Kidney (tissue), 14 donors: ENCODE data around the gene SCN3A. TPM values are rescaled to one million over a fixed set of nuclear protein-coding genes. Genes with fewer than 3 reads are reported as not detected.

Source experiments
- DNase-seq, 5 donors: peaks; one replicate each; pipeline ENCODE4 v3.0.0-alpha.2; 2013 to 2020
- FAIRE-seq: peaks from 2 replicates; lab custom pipeline; 2012; peaks lifted over from hg19 to GRCh38; lab: Jason Lieb, UNC
- H3K27ac ChIP-seq, 2 donors: one replicate each; pipeline ENCODE4 v1.7.0; 2013; ENCODE audit warnings: low read depth in 2 of 2, low read length in 2 of 2, inconsistent platforms in 1 of 2
- H3K27me3 ChIP-seq: one replicate; pipeline ENCODE4 v1.7.1; 2013; ENCODE audit warnings: low read length, inconsistent platforms; ENCODE audit not compliant: control insufficient read depth, insufficient read depth
- H3K36me3 ChIP-seq, 3 donors: one replicate each; pipeline versions ENCODE4 v1.7.0 to v1.7.1; 2013; ENCODE audit warnings: low read length in 3 of 3, control low read depth in 1 of 3, inconsistent platforms in 1 of 3; ENCODE audit not compliant: insufficient read depth in 3 of 3, control insufficient read depth in 2 of 3
- H3K4me1 ChIP-seq, 3 donors: one replicate each; pipeline versions ENCODE4 v1.7.0 to v1.7.1; 2013; ENCODE audit warnings: low read length in 3 of 3, inconsistent platforms in 1 of 3, low read depth in 1 of 3; ENCODE audit not compliant: control insufficient read depth in 2 of 3, insufficient read depth in 2 of 3
- H3K4me3 ChIP-seq, 3 donors: one replicate each; pipeline versions ENCODE4 v1.7.0 to v1.8.1; 2013; ENCODE audit warnings: low read length in 3 of 3, control low read depth in 1 of 3, inconsistent platforms in 1 of 3
- H3K9ac ChIP-seq, 3 donors: one replicate each; pipeline versions ENCODE4 v1.7.0 to v1.7.1; 2013; ENCODE audit warnings: low read length in 3 of 3, control low read depth in 1 of 3, inconsistent platforms in 1 of 3
- H3K9me3 ChIP-seq, 3 donors: one replicate each; pipeline versions ENCODE4 v1.7.0 to v1.7.1; 2013; ENCODE audit warnings: low read length in 3 of 3, control low read depth in 1 of 3, inconsistent platforms in 1 of 3; ENCODE audit not compliant: control insufficient read depth in 2 of 3, insufficient read depth in 1 of 3
- CTCF ChIP-seq: IDR thresholded peaks from 3 replicates; pipeline ENCODE4 v1.5.1; 2012; ENCODE audit warnings: mild to moderate bottlenecking, moderate library complexity, borderline replicate concordance; ENCODE audit not compliant: insufficient read depth; ENCODE audit errors: extremely low read depth
- intact Hi-C: fragments of 100-400 bp; cut with DNase I; formaldehyde crosslinking; loops from one replicate; pipeline ENCODE4 v1.11.1; 2022
- polyA plus RNA-seq: library from polyadenylated mRNA; stranded (reverse); fragments of 350-450 nt; fragmentation: Illumina TruSeq; extraction: RNeasy Lipid Tissue Mini Kit (QIAGEN cat#74804); gene quantifications from one replicate; pipeline ENCODE4 v1.2.3, GENCODE V29; 2014; ENCODE audit warnings: low read depth, low replicate concordance; ENCODE audit not compliant: insufficient read depth
- total RNA-seq: library from RNA; stranded (reverse); fragmentation: NEBNext Ultra II Directional; extraction: Animal tissue kit (Norgen Biotek cat#: 25700); gene quantifications from one replicate; pipeline ENCODE4 v1.2.1, GENCODE V29; 2021
- donor health status: control.
- donor health status: control.
- donor health status: control.
- donor health status: control.
- donor health status: control.
- donor health status: DM: yes; HTN: yes; CAD: no.
- donor health status: Normal renal cell carcinoma (clear cell type).

SCN3A gene
- total and polyA plus RNA-seq, 2 donors from 2014 or later, result 0.11 to 6.3 TPM

- FAIRE-seq, result no peak
- no peaks in the 10 kb centered on the region for H3K36me3 ChIP-seq
- no peak for DNase-seq
- H3K4me3 ChIP-seq, result no peak overlapping the region
- TF ChIP-seq CTCF, result no peak
- intact Hi-C loops, result no loop called here
- H3K9ac ChIP-seq, result no peak overlapping the region
- H3K27me3 ChIP-seq, result no peaks in the 10 kb centered on the region
- no peaks in the 10 kb centered on the region for H3K9me3 ChIP-seq
- no peak overlapping the region for H3K27ac ChIP-seq
- H3K4me1 ChIP-seq, result no peaks in the 10 kb centered on the region
Observed at GRCh38 chr2:165141601-165142354, 62.1 kb downstream of the SCN3A start.

- no peak overlapping the region for H3K4me3 ChIP-seq
- no peak overlapping the region for H3K9ac ChIP-seq
- intact Hi-C loops, result no loop called here
- no peak overlapping the region for H3K27ac ChIP-seq
- DNase-seq, result no peak
- H3K9me3 ChIP-seq, result no peaks in the 10 kb centered on the region
- FAIRE-seq, result no peak
- no peak for TF ChIP-seq CTCF
- peaks cover 0 to 4% (median 3%) of the 10 kb centered on the region in 3 donors for H3K4me1 ChIP-seq
- H3K36me3 ChIP-seq, result no peaks in the 10 kb centered on the region
- H3K27me3 ChIP-seq, result no peaks in the 10 kb centered on the region
Observed at GRCh38 chr2:165126244-165126643, 77.6 kb downstream of the SCN3A start.

GRCh38 chr2:165122521-165122920 is 81.3 kb downstream of the SCN3A start:
- H3K27me3 ChIP-seq, result no peaks in the 10 kb centered on the region
- no peak overlapping the region for H3K9ac ChIP-seq
- H3K36me3 ChIP-seq, result no peaks in the 10 kb centered on the region
- FAIRE-seq (no peak), DNase-seq (no peak)
- intact Hi-C loops, result no loop called here
- H3K9me3 ChIP-seq, result no peaks in the 10 kb centered on the region
- TF ChIP-seq CTCF, result no peak
- H3K27ac ChIP-seq, result no peak overlapping the region
- no peak overlapping the region for H3K4me3 ChIP-seq
- peaks cover 0 to 4% (median 3%) of the 10 kb centered on the region in 3 donors for H3K4me1 ChIP-seq
